ENCODE data around the gene TMEM163.

Gene TMEM163

GRCh38 chr2:134667541-134667940 lies 51.3 kb downstream of the TMEM163 start:
- TF ChIP-seq FOXM1 (IDR thresholded peaks at IDR 0.05; ENCODE audit: borderline replicate concordance, low read depth): no peak
- no peak for TF ChIP-seq TCF12 (IDR thresholded peaks at IDR 0.05; ENCODE audit: low read depth)
- no peak for TF ChIP-seq RAD21 (IDR thresholded peaks at IDR 0.05; ENCODE audit: low read depth)
- TF ChIP-seq CEBPB (IDR thresholded peaks at IDR 0.05): no peak
- TF ChIP-seq EP300 (IDR thresholded peaks at IDR 0.05; ENCODE audit: borderline replicate concordance): no peak
- TF ChIP-seq USF1 (IDR thresholded peaks at IDR 0.05): no peak
- no peak for TF ChIP-seq YY1 (IDR thresholded peaks at IDR 0.05; ENCODE audit: low read depth)
- no peak for TF ChIP-seq ZBTB7A (IDR thresholded peaks at IDR 0.05; ENCODE audit: low read depth)
- TF ChIP-seq NFIC (IDR thresholded peaks at IDR 0.05): no peak
- no peak for TF ChIP-seq TEAD4 (IDR thresholded peaks at IDR 0.05)
- TF ChIP-seq REST (IDR thresholded peaks at IDR 0.05; ENCODE audit: low read depth): no peak
- TF ChIP-seq MAX (IDR thresholded peaks at IDR 0.05): no peak
- no peak for TF ChIP-seq EGR1 (IDR thresholded peaks at IDR 0.05)
- no peak for TF ChIP-seq CREB1 (IDR thresholded peaks at IDR 0.05; ENCODE audit: low read depth)

GRCh38 chr2:134667081-134667480 lies 51.7 kb downstream of the TMEM163 start:
- no peak for TF ChIP-seq TEAD4 (IDR thresholded peaks at IDR 0.05)
- no peak for TF ChIP-seq USF1 (IDR thresholded peaks at IDR 0.05)

- TF ChIP-seq EP300 (IDR thresholded peaks at IDR 0.05; ENCODE audit: borderline replicate concordance) (no peak), REST (IDR thresholded peaks at IDR 0.05; ENCODE audit: low read depth) (no peak), EGR1 (IDR thresholded peaks at IDR 0.05) (no peak), TEAD4 (IDR thresholded peaks at IDR 0.05) (no peak), NFIC (IDR thresholded peaks at IDR 0.05) (no peak), CEBPB (IDR thresholded peaks at IDR 0.05) (no peak), RAD21 (IDR thresholded peaks at IDR 0.05; ENCODE audit: low read depth) (no peak), USF1 (IDR thresholded peaks at IDR 0.05) (no peak), CREB1 (IDR thresholded peaks at IDR 0.05; ENCODE audit: low read depth) (no peak), TAF1 (IDR thresholded peaks at IDR 0.05; ENCODE audit: low read depth) (no peak), ZBTB7A (IDR thresholded peaks at IDR 0.05; ENCODE audit: low read depth) (no peak), TCF12 (IDR thresholded peaks at IDR 0.05; ENCODE audit: low read depth) (no peak), FOXM1 (IDR thresholded peaks at IDR 0.05; ENCODE audit: borderline replicate concordance, low read depth) (no peak), MAX (IDR thresholded peaks at IDR 0.05) (no peak), YY1 (IDR thresholded peaks at IDR 0.05; ENCODE audit: low read depth) (no peak)
These were observed 52.9 kb downstream of the TMEM163 start for GRCh38 chr2:134665727-134666506.

GRCh38 chr2:134663451-134664450 lies 55.0 kb downstream of the TMEM163 start:
- TF ChIP-seq ZBTB7A (IDR thresholded peaks at IDR 0.05; ENCODE audit: low read depth) (no peak), REST (IDR thresholded peaks at IDR 0.05; ENCODE audit: low read depth) (no peak), MAX (IDR thresholded peaks at IDR 0.05) (no peak), NFIC (IDR thresholded peaks at IDR 0.05) (no peak), RAD21 (IDR thresholded peaks at IDR 0.05; ENCODE audit: low read depth) (no peak), CEBPB (IDR thresholded peaks at IDR 0.05) (no peak), EP300 (IDR thresholded peaks at IDR 0.05; ENCODE audit: borderline replicate concordance) (no peak), CREB1 (IDR thresholded peaks at IDR 0.05; ENCODE audit: low read depth) (no peak), FOXM1 (IDR thresholded peaks at IDR 0.05; ENCODE audit: borderline replicate concordance, low read depth) (no peak), EGR1 (IDR thresholded peaks at IDR 0.05) (no peak), TAF1 (IDR thresholded peaks at IDR 0.05; ENCODE audit: low read depth) (no peak), YY1 (IDR thresholded peaks at IDR 0.05; ENCODE audit: low read depth) (no peak), TEAD4 (IDR thresholded peaks at IDR 0.05) (no peak)
